ENCODE data around the gene PTCHD1. TPM values are rescaled to one million over a fixed set of nuclear protein-coding genes. Genes with fewer than 3 reads are reported as not detected.

Gene PTCHD1
- total RNA-seq, 1 experiment from 2014 or later: 4.2 TPM

DNA sequence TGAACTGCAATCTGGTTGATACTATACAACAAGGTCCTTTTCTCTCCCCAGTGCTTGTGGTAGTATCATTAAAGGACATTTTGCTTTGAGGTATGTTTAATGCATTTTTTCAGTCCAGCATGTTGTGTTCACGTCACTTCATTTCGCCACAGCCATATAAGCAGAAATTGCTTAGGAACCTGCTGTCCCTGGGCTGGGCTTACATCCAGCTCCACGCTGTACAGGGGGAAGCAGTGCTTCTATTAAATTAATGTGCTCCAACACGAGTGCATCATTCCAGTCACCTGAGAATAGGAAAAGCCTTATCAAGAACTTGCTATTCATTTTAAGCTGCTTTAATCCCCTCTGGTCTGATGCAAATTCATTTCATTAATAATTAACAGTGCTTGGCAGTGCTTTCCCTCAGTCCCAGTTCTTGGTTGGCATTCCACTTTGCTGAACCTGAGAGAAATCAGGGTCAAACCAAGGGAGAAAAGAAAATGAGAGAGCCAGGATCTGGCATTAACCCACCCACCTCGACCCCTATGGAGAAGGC is 47.4 kb upstream of the PTCHD1 start (continued):
- TF ChIP-seq ZBTB43 (CRISPR knock-in tag; IDR thresholded peaks at IDR 0.05): no peak
- TF ChIP-seq, protein P1, sequence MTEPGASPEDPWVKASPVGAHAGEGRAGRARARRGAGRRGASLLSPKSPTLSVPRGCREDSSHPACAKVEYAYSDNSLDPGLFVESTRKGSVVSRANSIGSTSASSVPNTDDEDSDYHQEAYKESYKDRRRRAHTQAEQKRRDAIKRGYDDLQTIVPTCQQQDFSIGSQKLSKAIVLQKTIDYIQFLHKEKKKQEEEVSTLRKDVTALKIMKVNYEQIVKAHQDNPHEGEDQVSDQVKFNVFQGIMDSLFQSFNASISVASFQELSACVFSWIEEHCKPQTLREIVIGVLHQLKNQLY (CRISPR knock-in tag; IDR thresholded peaks at IDR 0.05): no peak

DNA sequence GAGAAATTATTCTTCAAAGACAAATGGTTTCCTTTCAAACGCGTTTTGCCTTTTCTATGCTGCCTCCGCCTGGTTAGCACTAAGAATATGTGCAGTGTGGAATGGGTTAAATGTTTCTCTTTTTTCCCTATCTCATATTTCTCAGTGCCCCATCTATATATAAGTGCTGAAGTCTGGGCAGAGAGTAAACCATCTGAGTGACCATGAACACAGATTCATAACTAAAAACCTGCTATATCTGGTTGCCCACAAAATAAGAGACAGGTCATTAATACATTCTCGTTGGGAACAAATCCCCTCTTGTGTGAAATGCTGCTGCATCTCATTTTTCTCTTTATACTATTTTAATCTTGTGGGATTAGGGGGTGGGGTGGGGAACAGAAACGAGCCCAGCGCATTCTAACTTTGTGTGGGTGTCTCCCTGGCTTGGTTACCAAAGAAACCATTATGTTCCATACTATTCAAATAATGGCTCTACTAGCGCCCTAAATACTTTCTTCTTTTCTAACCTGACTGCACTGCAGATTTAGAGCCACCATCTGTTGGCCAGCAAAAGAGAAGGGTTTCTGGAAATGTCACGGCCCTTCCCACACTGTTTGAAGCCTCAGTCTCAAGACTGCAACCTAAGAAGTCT is 42.2 kb upstream of the PTCHD1 start:
- TF ChIP-seq, protein P2, sequence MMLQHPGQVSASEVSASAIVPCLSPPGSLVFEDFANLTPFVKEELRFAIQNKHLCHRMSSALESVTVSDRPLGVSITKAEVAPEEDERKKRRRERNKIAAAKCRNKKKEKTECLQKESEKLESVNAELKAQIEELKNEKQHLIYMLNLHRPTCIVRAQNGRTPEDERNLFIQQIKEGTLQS (CRISPR knock-in tag; conservative IDR thresholded peaks at IDR 0.05): no peak
- TF ChIP-seq RORB (CRISPR knock-in tag; IDR thresholded peaks at IDR 0.05) (no peak), ELF4 (CRISPR knock-in tag; IDR thresholded peaks at IDR 0.05; ENCODE audit: low read depth) (no peak), ZMAT4 (CRISPR knock-in tag; IDR thresholded peaks at IDR 0.05) (no peak), NFATC4 (CRISPR knock-in tag; IDR thresholded peaks at IDR 0.05) (no peak), SMAD3 (CRISPR knock-in tag; IDR thresholded peaks at IDR 0.05; ENCODE audit: borderline replicate concordance) (no peak), CBFB (CRISPR knock-in tag; IDR thresholded peaks at IDR 0.05; ENCODE audit: low read depth) (no peak), TEAD1 (CRISPR knock-in tag; IDR thresholded peaks at IDR 0.05) (no peak), ZNF281 (CRISPR knock-in tag; IDR thresholded peaks at IDR 0.05) (no peak)
- TF ChIP-seq, protein P3, sequence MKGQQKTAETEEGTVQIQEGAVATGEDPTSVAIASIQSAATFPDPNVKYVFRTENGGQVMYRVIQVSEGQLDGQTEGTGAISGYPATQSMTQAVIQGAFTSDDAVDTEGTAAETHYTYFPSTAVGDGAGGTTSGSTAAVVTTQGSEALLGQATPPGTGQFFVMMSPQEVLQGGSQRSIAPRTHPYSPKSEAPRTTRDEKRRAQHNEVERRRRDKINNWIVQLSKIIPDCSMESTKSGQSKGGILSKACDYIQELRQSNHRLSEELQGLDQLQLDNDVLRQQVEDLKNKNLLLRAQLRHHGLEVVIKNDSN (CRISPR knock-in tag; IDR thresholded peaks at IDR 0.05): no peak
- TF ChIP-seq, protein P4, sequence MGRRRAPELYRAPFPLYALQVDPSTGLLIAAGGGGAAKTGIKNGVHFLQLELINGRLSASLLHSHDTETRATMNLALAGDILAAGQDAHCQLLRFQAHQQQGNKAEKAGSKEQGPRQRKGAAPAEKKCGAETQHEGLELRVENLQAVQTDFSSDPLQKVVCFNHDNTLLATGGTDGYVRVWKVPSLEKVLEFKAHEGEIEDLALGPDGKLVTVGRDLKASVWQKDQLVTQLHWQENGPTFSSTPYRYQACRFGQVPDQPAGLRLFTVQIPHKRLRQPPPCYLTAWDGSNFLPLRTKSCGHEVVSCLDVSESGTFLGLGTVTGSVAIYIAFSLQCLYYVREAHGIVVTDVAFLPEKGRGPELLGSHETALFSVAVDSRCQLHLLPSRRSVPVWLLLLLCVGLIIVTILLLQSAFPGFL (CRISPR knock-in tag; IDR thresholded peaks at IDR 0.05; ENCODE audit: borderline replicate concordance): no peak
- H3K4me1 Mint-ChIP-seq: no peaks in the 10 kb centered on the region
- ChIA-PET CTCF (no interaction called here), POLR2A (no interaction called here)
- ATAC-seq: no peak
- H3K36me3 Mint-ChIP-seq: no peaks in the 10 kb centered on the region
- no peak overlapping the region for H3K27ac Mint-ChIP-seq
- no peaks in the 10 kb centered on the region for H3K27me3 Mint-ChIP-seq (ENCODE audit: low read depth)
- no peak overlapping the region for H3K4me3 Mint-ChIP-seq
- no peaks in the 10 kb centered on the region for H3K9me3 Mint-ChIP-seq
- DNase-seq (ENCODE audit: low spot score): no peak

DNA sequence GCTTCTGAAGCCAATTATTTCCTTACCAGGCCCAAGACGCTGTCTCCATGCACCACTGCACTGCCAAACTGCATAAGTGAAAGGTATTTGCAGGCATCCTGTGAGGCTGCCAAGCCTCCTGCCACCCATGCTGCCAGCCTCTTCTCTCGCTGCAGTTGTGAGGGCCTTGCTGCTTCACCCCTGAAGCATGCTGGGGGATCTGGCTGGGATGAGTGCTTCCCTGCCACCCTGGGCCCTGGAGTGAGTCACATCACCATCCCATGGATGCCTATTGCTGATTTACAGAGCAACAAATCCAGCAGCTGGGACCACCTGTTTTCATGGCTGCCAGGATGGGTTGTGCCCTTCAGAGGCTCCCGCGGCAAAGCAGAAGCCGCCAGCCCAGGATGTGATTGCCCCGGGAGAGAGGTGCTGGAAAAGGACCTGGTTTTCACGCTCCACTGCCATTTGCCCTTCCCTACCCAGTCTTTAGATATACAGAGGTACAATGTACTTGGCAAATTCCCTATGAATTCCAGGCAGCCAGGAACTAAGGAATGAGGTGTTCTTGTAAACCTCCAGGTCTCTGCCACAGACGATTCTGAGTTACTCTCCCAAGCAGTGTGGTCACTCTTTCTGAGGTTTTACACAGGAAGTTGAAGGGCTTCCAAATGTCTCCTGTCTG is 41.5 kb upstream of the PTCHD1 start:
- ATAC-seq: no peak
- H3K9me3 Mint-ChIP-seq: no peaks in the 10 kb centered on the region
- no peak for DNase-seq (ENCODE audit: low spot score)
- ChIA-PET CTCF (no interaction called here), POLR2A (no interaction called here)
- no peaks in the 10 kb centered on the region for H3K27me3 Mint-ChIP-seq (ENCODE audit: low read depth)
- H3K36me3 Mint-ChIP-seq: no peaks in the 10 kb centered on the region
- no peak overlapping the region for H3K4me3 Mint-ChIP-seq
- no peaks in the 10 kb centered on the region for H3K4me1 Mint-ChIP-seq
- no peak overlapping the region for H3K27ac Mint-ChIP-seq
- TF ChIP-seq CBFB (CRISPR knock-in tag; IDR thresholded peaks at IDR 0.05; ENCODE audit: low read depth) (no peak), NFYB (CRISPR knock-in tag; conservative IDR thresholded peaks at IDR 0.05; ENCODE audit: low read depth) (no peak), IRF2 (CRISPR knock-in tag; IDR thresholded peaks at IDR 0.05; ENCODE audit: borderline replicate concordance, low read depth) (no peak), NFATC4 (CRISPR knock-in tag; IDR thresholded peaks at IDR 0.05) (no peak), GRHL2 (CRISPR knock-in tag; IDR thresholded peaks at IDR 0.05; ENCODE audit: insufficient replicate concordance, severe bottlenecking) (no peak), SMAD3 (CRISPR knock-in tag; IDR thresholded peaks at IDR 0.05; ENCODE audit: borderline replicate concordance) (no peak), STAT6 (CRISPR knock-in tag; conservative IDR thresholded peaks at IDR 0.05; ENCODE audit: low read depth) (no peak), TEAD4 (CRISPR knock-in tag; IDR thresholded peaks at IDR 0.05) (no peak), FOXP1 (CRISPR knock-in tag; IDR thresholded peaks at IDR 0.05; ENCODE audit: borderline replicate concordance) (no peak)
